Measurements from ENCODE around the gene IFT81. TPM values are rescaled to one million over a fixed set of nuclear protein-coding genes. Genes with fewer than 3 reads are reported as not detected.

Gene IFT81
- total RNA-seq, 1 experiment from 2014 or later, result 10.5 TPM

- no peak overlapping the region for H3K27ac Mint-ChIP-seq
- ATAC-seq (no peak), DNase-seq (ENCODE audit: low spot score) (no peak)
- no peak overlapping the region for H3K4me3 Mint-ChIP-seq
- H3K36me3 Mint-ChIP-seq, result no peaks in the 10 kb centered on the region
- no peaks in the 10 kb centered on the region for H3K27me3 Mint-ChIP-seq (ENCODE audit: low read depth)
- no peaks in the 10 kb centered on the region for H3K4me1 Mint-ChIP-seq
- H3K9me3 Mint-ChIP-seq, result 0 out of 2 replicates have a peak, but pooled peaks cover 3% of the 10 kb centered on the region
- CTCF ChIA-PET, result no interaction called here
- POLR2A ChIA-PET, result no interaction called here
- TF ChIP-seq ZNF232 (CRISPR knock-in tag; IDR thresholded peaks at IDR 0.05), result no peak
- TF ChIP-seq CTCF (IDR thresholded peaks at IDR 0.05), result no peak
- TF ChIP-seq ZNF423 (CRISPR knock-in tag; IDR thresholded peaks at IDR 0.05), result no peak
- TF ChIP-seq MAX (CRISPR knock-in tag; IDR thresholded peaks at IDR 0.05), result no peak
- no peak for TF ChIP-seq IRF2 (CRISPR knock-in tag; IDR thresholded peaks at IDR 0.05; ENCODE audit: borderline replicate concordance, low read depth)
These were observed 110.6 kb downstream of the IFT81 start for GRCh38 chr12:110234755-110235154.

- DNase-seq (ENCODE audit: low spot score) (no peak), ATAC-seq (no peak)
- H3K27ac Mint-ChIP-seq, result no peak overlapping the region
- H3K27me3 Mint-ChIP-seq (ENCODE audit: low read depth), result no peaks in the 10 kb centered on the region
- ChIA-PET CTCF (no interaction called here), POLR2A (no interaction called here)
- no peak for TF ChIP-seq PREB (CRISPR knock-in tag; IDR thresholded peaks at IDR 0.05; ENCODE audit: borderline replicate concordance)
- no peak for TF ChIP-seq CREM (CRISPR knock-in tag; IDR thresholded peaks at IDR 0.05)
- no peak for TF ChIP-seq E2F4 (CRISPR knock-in tag; IDR thresholded peaks at IDR 0.05; ENCODE audit: borderline replicate concordance, low read depth)
- TF ChIP-seq FOXP4 (CRISPR knock-in tag; IDR thresholded peaks at IDR 0.05), result no peak
- no peak for TF ChIP-seq TEAD4 (CRISPR knock-in tag; IDR thresholded peaks at IDR 0.05)
- H3K4me3 Mint-ChIP-seq, result no peak overlapping the region
- H3K4me1 Mint-ChIP-seq, result no peaks in the 10 kb centered on the region
- H3K9me3 Mint-ChIP-seq, result 0 out of 2 replicates have a peak, but pooled peaks cover 3% of the 10 kb centered on the region
- no peaks in the 10 kb centered on the region for H3K36me3 Mint-ChIP-seq
These were observed 111.2 kb downstream of the IFT81 start for GRCh38 chr12:110235383-110235782.

GRCh38 chr12:110243227-110243626 lies 119.1 kb downstream of the IFT81 start:
- DNase-seq (ENCODE audit: low spot score), result no peak
- no peaks in the 10 kb centered on the region for H3K36me3 Mint-ChIP-seq
- H3K4me1 Mint-ChIP-seq, result peaks cover 19% of the 10 kb centered on the region
- ChIA-PET CTCF (no interaction called here), POLR2A (no interaction called here)
- no peak for TF ChIP-seq ATF2 (CRISPR knock-in tag; IDR thresholded peaks at IDR 0.05; ENCODE audit: borderline replicate concordance, low read depth)
- TF ChIP-seq ZNF263 (CRISPR knock-in tag; IDR thresholded peaks at IDR 0.05; ENCODE audit: low read depth), result no peak
- no peak for TF ChIP-seq CTCF (IDR thresholded peaks at IDR 0.05)
- no peak for TF ChIP-seq EMX1 (CRISPR knock-in tag; IDR thresholded peaks at IDR 0.05)
- H3K4me3 Mint-ChIP-seq, result no peak overlapping the region
- ATAC-seq, result no peak
- no peaks in the 10 kb centered on the region for H3K27me3 Mint-ChIP-seq (ENCODE audit: low read depth)
- H3K27ac Mint-ChIP-seq, result no peak overlapping the region
- peaks cover 12% of the 10 kb centered on the region; the same call in 1 of the 2 replicates for H3K9me3 Mint-ChIP-seq
